ENCODE measurements around the gene CDH13.
A peak's percentile ranks its signal among the peaks of the same experiment; 100 is the strongest.

The CDH13 gene

DNA sequence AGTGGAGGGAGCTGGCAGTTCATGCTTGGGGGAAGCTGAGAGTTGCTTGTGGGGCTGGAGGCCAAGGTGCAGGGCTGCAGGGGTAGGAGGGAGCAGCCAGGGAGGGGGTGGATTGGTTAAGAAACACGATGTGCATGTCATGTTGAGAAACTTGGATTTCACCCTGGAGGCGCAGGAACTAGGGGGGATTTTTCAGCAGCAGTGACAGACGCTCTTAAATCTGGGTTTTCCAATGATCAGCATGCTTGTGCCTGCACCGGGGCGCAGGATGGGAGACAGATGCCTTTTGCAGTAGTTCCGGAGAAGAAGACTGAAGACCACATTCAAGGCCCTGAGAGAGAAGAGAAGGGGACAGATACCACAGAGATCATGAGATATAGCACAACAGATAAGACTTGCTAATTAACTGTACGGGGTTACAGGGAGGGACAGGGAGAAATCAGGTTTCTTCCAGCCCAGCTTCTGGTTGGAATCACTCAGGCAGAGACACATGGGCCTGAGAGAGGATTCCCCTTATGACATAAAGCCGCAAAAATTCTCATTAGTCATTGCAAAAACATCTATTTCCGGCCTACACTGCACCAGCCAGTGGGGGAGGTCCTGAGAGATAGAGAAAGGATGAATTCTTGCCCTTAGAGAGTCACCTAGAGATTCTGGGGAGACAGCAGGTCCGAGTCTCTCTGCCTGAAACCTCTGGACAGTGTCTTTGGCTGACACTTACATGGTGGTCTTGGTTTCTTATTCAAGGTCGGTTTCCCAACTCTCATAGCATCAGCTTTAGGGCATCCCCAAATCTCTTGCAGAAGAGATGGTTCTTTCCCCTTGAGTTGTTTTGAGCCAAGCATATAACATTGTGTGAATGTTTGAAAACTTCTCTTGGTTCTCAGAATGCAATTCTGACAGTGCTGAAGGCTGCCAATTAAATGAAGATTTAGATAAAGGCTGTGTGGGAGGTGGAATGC, 27.1 kb downstream of the CDH13 start:
- DNase-seq (ENCODE audit: low spot score): peak; percentile 82

DNA sequence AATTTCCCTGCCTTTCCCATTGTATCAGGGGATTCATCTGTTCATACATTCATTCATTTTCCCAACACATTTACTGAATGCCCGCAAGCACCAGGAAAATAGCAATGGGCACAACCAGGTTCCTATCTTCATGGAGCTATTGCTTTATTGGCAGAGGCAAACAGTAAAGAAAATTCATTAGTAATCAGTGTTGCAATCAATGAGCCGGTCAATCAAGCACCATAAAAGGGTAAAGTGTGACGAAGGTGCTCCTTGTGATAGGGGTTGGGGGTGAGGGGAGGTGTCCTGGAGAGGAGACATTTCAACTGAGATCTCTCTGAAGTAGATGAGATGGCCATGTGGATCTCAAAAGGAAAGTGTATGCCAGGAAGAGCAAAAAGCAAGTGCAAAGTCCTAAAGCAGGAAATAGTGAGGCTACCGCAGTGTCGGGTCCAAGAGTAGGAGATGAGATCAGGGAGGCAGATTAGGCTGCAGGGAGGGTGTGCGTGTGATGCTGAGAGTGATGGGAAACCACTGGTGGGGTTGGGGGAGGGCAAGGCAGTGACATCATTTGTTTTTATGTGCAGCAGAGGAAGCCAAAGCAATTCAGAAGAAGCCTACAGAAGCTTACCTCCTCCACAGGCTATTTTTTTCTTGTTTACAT, 28.4 kb downstream of the CDH13 start:
- DNase-seq (ENCODE audit: low spot score): no peak

DNA sequence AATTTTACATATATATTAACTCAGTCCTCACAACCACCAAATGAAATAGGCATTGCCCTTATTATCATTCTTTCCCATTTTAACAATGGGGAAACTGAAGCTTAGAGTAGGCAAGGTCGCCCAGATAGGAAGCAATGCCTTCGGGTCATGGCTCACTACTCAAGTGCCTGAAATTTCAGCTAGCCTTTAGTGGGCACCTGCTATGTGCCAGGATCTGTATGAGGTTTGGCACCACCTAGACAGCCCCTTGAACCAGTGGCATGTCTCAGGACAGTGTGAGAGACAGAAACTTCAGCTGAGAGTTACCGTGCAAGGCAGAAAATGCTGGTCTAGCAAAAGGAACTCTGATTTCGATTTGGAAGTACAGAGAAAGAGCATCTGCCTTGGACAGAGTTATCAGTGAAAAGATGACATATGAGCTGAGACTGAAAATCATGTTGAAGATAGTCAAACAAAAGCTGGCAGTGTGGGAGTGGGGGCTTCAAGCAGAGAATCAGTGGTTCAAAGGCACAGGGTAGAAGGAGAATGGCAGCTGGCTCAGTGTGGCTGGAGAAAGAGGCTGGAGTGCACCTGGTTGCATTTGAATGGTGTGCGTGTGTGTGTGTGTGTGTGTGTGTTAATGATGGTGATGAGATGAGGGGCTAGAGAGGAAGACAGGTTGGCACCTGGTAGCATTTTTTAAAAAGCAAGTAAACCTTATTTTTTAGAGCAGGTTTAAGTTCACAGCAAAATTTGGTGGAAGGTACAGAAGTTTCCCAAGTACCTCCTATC, 29.1 kb downstream of the CDH13 start:
- DNase-seq (ENCODE audit: low spot score): no peak

DNA sequence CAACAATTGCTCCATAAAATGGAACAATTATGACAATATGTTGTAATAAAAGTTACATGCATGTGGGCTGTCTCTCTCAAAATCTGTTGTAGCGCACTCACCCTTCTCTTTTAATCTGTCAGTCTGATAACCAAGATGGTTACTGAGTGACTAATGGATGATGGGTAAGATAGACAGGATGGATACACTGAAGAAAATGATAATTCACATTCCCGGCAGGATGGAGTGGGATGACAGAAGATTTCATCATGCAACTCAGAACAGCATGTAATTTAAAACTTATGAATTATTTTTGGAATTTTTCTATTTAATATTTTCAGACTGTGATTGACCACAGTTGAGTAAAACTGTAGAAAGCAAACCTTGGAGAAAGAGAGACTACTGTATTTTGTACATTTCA, 30.5 kb downstream of the CDH13 start:
- DNase-seq (ENCODE audit: low spot score): no peak

DNA sequence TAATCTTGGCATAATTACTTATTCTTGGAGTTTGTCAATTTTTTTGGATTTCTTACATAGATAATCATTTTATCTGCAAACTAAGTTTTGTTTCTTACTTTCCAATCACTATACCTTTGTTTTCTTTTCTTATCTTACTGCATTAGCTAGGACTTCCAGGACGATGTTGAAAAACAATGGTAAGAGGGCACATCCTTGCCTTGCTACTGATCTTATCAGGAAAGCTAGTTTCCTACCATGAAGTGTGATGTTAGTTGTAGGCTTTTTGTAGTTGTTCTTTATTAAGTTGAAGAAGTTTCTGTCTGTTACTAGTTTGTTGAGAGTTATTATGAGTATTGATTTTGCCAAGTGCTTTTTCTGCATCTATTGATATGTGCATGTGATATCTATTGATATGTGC, 31.0 kb downstream of the CDH13 start:
- DNase-seq (ENCODE audit: low spot score): no peak

DNA sequence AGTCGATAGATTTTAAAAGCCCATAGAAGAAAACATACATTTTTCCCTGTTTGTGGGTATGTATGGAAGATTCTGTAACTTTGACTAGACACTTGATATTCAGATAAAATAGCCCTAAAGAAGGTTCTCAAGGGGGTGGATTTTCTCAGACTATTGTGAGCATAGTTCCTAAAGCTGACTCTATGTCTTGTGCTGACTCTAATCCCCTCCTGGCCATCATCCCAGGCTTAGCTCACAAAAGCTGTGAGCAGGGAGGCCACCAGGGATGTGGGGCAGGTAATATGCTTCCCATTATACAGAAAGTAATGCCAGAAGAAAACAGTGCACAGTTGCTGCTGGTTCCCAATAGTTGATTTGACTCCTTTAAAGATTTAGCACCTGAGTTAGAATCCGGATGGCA, 32.0 kb downstream of the CDH13 start:
- no peak for DNase-seq (ENCODE audit: low spot score)

DNA sequence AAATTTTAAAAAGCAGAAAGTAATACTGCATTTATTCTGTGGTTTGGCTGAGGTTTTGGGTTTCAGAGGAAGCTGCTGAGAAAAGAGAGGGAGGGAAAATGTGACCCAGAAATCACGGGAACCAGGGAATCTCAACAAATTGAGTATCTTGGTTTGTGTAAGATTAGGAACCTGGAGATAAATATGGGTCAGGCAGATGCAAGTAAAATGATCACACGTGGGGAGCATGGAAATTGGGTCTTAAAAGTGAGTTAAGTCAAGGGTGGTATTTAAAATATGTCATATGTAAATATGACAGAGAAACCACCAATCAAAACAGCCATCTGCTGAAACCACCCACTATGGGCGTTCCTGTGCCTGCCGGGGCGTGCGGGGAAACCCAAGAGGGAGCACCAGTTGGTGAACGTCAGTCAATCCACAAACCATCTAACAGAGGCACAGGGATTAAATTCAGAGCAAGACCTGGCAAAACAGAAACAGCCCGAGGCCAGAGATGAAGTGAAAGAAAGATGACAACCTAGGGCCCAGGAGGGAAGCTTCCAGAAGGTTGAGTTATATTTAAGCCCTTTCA, 33.4 kb downstream of the CDH13 start:
- DNase-seq (ENCODE audit: low spot score): no peak

DNA sequence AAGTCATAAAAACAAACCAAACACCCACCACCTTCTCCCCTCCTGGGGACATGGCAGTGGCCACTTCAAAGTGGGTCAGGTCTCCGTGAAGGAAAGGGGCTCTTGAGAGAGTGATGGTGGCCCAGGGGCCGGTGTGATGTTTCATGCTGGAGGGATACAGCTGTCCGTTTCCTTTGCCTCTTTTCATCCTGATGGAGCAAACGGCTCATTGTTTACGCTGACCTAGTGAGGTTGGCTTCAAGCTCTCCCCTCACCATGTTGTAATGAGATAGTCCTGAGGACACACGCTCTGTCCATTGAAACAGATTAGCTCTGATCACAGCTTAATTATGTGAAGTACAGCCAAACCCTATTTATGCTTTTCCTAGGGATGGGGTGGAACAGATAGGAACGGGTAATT, 34.2 kb downstream of the CDH13 start:
- no peak for DNase-seq (ENCODE audit: low spot score)

DNA sequence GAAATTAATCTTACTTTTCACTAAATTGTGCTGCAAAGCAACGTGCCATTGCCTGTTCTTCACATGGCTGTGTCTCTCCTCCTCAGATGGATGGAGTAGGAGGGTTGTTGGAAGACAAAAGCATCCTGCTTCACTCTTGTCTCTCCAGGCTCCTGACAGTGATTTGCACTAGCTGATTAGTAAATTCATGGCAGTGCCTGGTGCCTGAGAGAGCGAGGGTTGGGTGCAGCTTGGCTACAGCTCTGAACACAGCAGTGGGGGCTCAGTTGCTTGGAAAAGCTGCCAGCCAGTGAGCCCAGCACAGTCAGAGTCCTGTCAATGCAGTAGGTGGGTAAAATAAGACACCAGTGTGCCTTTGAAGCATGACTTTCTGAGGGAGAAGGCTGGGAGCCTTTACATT, 37.4 kb downstream of the CDH13 start:
- no peak for DNase-seq (ENCODE audit: low spot score)

DNA sequence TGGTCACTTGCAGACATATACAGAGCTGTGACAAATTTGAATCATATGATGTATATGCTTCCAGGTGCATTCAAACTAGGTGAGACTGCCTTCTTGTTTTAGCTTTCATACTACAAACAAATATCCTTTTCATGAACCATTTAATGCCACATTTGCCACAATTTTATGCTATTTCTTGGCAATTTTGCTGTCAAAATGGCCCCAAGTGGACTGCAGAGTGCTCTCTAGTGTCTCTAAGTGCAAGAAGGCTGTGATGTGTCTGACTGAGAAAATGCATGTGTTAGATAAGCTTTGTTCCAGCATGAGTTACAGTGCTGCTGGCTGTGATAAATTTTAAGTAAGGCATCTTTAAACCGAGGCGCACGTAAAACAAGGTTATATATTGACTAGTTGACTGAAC, 38.3 kb downstream of the CDH13 start:
- no peak for DNase-seq (ENCODE audit: low spot score)

DNA sequence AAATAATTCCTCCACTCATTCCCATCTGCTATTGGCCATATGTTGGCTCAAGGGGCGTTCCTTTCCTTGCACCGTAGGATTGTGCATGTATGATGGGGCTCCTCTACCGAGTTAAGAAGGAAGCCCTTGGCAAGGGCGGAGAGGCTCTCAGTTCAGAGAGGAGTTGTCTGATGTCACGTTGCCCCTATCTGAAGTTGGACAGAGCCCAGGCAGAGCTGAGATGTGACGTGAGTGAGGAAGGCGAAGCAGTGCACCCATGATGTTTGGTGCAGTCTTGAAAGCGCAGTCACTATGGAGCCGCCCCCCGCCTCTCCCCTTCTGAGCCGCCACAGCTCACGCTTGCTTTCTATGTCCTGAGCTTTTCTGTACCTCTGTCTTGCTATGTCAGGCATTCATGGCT, 40.7 kb downstream of the CDH13 start:
- DNase-seq (ENCODE audit: low spot score): no peak

DNA sequence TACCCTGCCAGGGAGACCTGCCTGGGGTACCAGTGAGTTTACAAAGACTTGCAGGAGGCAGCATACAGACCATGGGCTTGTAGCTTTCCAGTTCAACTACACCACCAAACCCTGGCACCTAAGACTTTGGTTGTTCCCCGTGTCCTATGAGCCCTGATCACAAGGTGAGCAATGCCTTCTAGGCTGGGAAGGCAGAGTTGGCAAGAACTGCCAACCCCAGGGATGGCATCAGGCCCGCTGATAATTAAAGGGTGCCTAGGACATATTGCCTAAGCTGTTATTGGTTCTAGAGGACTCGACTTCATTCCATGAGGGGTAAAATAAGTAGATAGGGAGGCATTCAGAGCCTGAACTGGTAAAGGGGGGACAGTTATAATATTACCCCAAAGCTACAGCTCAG, 41.3 kb downstream of the CDH13 start:
- DNase-seq (ENCODE audit: low spot score): no peak

DNA sequence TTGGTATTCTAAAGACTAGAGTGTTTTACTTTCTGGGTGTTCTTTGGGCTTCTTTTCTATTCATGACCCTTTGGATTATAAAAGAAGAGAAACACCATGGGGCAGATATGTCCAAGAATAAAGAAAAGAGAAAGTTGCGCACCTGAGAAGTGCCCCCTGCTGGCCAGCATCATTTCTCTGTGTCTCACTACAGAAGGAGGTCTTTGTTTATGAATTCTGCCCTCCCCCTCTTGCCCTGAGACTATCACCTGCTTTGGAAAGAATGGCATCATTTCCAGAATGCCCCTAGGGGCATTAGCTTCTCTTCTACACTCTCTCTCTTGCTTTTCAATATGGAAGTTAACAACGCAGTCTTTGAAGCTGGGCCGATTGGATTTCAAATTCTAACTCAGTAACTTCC, 45.0 kb downstream of the CDH13 start:
- DNase-seq (ENCODE audit: low spot score): peak; percentile 22

DNA sequence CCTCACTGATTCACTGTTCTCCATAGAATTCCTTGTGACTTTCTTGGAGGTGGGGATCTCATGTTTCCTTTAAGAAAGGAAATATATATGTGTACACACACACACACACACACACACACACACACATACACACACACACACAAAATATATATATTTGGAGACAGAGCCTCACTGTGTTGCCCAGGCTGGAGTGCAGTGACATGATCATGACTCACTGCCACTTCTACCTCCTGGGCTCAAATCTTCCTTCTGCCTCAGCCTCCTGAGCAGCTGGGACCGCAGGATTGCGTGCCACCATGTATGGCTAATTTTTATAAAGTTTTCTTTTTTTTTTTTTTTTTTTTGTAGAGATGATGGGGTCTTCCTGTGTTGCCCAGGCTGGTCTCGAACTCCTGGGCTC, 45.9 kb downstream of the CDH13 start:
- DNase-seq (ENCODE audit: low spot score): no peak

DNA sequence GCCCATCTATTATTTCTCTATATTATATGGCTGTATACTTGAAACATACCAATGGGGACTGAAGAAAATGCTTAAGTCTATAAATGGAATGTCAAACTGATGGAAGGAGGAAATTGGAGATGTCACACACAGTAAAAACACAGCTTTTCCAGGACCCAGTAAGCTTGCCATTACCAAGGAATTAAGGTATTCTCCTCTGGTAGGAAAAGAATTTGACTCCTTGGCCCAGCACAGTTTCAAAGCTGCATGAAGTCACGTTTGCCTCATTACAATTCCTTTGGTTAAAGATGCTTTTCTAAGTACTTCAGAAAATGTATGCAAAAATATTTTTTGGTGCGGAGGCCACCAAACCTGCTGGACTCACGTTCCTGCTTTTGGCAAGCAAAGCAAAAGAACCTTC, 48.5 kb downstream of the CDH13 start:
- no peak for DNase-seq (ENCODE audit: low spot score)

DNA sequence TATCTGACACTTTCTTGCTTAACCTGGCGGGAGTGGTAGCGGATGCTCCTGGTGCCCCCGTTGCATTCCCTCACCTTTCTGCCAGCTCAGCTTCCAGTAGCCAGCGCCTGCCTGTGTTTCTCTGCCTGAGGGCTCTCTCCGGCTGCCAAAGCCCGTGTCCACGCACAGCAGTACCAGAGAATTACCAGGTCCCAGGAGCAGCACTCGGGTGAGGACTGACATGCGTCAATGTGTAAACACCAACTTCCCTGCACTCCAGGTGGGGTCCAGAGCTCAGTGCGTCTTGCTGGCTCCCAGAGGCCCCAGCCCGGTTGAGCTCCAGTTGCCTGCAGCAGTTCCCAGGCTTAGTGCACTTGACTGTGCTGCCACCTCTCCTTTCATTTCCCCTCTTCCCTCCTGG, 54.8 kb downstream of the CDH13 start:
- DNase-seq (ENCODE audit: low spot score): no peak

DNA sequence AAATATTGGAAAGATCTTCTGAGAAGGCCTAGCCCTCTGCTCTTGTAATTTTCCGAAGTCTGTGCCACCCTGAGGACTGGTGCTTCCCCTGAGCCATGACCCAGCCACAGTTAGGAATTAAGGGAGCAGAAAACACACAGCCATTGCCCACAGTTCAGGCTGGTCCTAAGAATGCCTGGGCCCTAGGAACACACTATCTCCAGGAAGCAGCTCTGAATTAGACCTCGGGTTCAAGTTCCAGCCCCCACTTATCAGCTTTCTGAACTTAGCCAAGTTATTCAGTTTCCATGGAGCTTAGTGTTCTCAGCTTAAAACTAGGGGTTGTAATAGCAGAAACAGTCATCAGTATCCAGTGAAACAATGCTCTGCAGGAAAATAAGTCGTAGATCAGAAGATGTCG, 56.0 kb downstream of the CDH13 start:
- no peak for DNase-seq (ENCODE audit: low spot score)

DNA sequence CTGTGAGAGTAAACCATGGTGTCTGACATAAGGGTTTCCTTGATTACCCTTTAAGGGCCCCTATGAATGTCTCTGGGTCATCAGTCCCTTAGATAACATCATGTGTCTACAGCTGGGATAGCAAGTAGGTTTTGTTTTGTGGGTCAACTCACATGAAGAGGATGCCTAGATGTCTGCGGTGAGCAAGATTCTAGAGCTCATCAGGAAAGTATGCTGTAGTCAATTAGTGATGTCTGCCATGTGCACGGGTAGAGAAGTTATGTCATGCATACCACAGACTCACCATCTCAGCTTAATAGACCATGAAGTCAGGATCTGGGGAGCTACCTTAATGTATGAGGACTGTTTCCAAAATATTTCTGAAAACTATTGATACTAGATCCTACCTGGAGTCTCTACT, 57.5 kb downstream of the CDH13 start:
- no peak for DNase-seq (ENCODE audit: low spot score)

DNA sequence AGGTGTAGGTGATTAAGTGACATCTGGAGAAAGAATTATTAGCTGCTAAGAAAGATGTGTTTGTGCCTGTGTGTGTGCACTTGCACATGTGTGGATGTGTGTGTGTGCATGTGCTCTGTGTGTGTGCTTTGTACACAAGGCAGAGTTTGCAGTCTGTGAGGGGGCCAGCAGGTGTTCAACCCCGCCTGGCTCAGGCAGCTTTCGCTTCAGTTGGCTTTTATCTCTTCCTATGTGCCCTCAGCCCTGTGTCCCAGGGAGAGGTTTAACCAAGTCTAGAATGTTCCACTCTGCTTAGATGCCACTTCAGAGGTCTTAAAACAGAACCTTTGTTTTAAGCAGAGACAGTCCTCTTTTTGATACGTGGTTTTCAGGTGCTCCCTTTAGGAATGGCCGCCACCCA, 58.8 kb downstream of the CDH13 start:
- no peak for DNase-seq (ENCODE audit: low spot score)

DNA sequence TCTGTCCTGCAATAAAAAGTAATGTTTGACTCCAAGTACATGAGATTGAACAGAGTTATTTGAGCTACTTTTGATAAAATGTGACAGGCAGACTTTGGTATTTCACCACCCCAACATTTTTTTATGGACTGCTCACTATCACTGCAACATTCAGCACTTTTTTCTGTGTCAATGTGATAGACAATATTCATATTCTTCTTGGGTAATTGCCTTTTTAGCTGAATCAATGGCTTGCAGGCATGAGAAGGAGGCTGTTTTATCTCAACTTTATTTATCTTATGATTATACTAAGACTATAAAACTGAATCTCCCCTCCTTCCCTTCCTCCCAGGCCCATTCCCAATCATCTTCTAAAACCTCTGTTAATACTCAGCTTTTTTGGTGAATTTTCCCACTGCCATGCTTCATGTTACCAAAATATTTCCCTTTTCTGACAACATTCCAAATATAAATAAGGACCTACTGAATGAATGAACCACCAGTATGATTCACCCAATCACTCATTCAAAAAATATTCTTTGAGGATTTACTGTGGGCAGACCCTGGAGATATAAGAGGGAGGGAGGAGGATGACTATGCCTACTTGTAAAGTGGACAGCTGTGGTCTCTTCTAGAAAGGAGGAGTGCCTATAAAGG, 67.6 kb downstream of the CDH13 start:
- DNase-seq (ENCODE audit: low spot score): no peak

DNA sequence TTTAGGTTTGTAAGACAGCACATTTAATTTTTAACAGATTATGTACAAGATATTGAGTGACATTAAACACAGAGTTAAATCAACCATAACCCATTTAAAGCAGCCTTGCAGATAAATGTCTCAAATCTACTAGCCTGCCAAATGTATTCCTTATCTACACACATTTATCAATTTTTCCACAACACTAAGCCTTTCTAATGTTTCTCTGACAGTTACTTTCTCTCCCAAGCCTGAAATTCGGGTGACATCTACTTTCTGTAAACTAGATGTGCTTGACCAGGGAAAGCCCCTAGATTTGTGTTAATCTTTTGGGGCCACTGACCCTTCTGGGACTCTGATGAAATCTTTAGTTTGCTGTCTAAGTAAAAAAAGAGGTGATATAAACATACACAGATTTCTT, 69.0 kb downstream of the CDH13 start:
- no peak for DNase-seq (ENCODE audit: low spot score)

DNA sequence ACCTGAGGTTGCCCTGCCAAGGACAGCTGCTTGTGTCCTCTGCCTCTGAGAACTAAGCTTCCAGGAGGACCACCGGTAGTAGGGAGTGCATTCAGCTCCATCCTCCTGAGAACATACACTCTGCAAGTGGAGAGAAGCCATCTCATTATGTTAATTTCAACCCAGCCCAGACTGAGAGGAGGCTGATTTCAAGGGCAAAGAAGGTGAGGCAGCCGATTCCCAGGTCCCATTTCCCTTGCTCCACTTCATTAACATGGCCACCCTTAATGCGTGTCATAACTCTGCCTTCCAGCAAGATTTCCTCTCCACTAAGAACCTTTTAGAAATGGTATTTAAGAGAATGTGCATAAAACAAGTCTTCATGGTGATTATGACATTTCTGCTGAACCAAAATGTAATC, 72.5 kb downstream of the CDH13 start:
- DNase-seq (ENCODE audit: low spot score): no peak

Measured in COLO829 (cell line).